Ovary (tissue), 3 donors: Measurements from ENCODE around the gene TRIM74.
"Not testable (repeated sequence)": the region's sequence is repeated elsewhere in the genome, so short reads cannot be mapped to it uniquely, and the experiment has no call there.

Experiments
- CTCF ChIP-seq, 3 donors: fragments of 450-650 bp in 2 of 3; fragments of 200-600 bp in 1 of 3; IDR thresholded peaks; one replicate each; pipeline versions ENCODE4 v1.5.1 to v1.8.0; 2016 to 2022; ENCODE audit warnings: antibody characterized with exemption in 3 of 3, mild to moderate bottlenecking in 1 of 3
- EP300 ChIP-seq: sonication (generic); formaldehyde crosslinking; IDR thresholded peaks from one replicate; pipeline ENCODE4 v1.6.1; 2017; ENCODE audit warnings: antibody characterized with exemption
- POLR2A ChIP-seq: fragments of 450-650 bp; IDR thresholded peaks from one replicate; pipeline ENCODE4 v1.6.1; 2017; ENCODE audit warnings: antibody characterized with exemption, mild to moderate bottlenecking, moderate library complexity
- donor health status: DM: no; HTN: no; CAD: no.

DNA sequence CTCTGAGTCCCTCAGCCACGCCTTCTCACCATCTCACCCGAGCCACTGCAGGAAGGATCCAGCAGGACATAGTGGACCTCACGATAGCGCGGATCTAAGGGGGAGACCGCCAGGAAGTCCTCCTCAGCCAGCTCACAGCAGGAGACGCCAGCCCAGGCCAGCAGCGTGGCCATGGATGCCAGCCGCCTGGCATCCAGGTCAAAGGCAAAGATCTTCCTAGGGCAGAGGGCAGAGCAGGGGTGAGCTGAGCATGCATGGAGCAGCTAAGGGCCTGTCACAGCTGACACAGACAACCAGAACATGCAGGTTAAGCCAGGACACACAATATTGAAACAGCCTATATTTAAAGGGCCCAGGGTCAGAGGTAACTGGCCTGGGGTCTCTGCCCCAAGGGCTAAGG, 20.0 kb downstream of the TRIM74 start:
- TF ChIP-seq CTCF (IDR thresholded peaks at IDR 0.05); POLR2A; EP300: not testable (repeated sequence)
